ENCODE measurements around the gene RAB36. TPM values are rescaled to one million over a fixed set of nuclear protein-coding genes. Genes with fewer than 3 reads are reported as not detected.

The RAB36 gene
- total RNA-seq, 2 donors from 2014 or later: 2.6 to 3.3 TPM

DNA sequence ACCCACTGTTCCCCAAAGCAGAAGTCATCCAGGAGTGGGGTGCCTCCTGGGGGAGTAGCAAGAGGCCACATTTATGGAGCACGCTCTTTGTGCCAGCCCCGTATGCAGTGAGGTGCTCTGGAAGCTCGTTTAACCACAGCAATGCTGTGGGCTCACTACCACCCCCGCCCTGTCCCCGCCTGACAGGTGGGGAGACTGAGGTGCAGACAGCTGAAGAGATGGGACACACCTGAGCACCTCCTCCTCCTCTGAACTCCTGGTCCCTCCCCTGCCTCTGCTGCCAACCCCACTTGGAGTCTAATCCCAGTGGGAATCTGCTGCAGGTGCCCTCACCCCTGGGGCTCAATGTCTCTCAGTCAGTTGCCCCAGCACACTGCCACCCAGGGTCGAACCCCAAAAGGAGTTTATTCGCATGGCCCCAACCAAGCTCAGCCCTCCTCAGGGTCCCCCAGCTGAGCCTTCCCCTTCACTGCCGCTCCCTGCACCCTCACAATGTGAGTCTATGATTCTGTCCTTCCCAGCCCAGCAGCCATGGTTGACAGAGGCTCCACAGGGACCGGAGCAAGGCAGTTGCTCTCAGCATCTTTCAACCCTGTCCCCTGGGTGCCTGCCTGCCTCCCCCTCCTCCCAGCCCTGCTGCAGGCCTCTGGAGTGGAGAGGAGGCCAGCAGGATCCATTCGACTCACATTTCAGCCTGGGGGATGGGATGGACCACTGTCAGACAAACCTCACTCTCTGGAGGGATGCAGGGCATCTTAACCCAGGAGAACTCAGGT, 21.8 kb downstream of the RAB36 start:
- Mint-ChIP-seq H3K27ac (no peak overlapping the region), H3K27me3 (ENCODE audit: insufficient read depth) (no peaks in the 10 kb centered on the region), H3K9me3 (no peaks in the 10 kb centered on the region), H3K4me3 (no peak overlapping the region), H3K4me1 (no peaks in the 10 kb centered on the region), H3K36me3 (ENCODE audit: low read depth) (no peaks in the 10 kb centered on the region)
- no peak for DNase-seq
- 84 to 88% methylated on average over 8 to 10 of the region's 10 CpGs for WGBS, 2 experiments (ENCODE audit: insufficient coverage in 1 of 2, insufficient read length in 1 of 2)
- Histone ChIP-seq H3K9me3 (ENCODE audit: control insufficient read depth, low read length) (no peaks in the 10 kb centered on the region), H3K4me3 (ENCODE audit: low read length) (no peak overlapping the region), H3K9ac (ENCODE audit: extremely low read depth, low read length, poor library complexity, severe bottlenecking) (no peak overlapping the region), H3K27ac (ENCODE audit: low read depth, low read length) (peak overlapping the region; percentile 10), H3K27me3 (ENCODE audit: control insufficient read depth, insufficient read depth, low read length, poor library complexity, severe bottlenecking) (no peaks in the 10 kb centered on the region), H3K4me1 (ENCODE audit: control insufficient read depth, insufficient read depth, low read length) (no peaks in the 10 kb centered on the region), H3K36me3 (ENCODE audit: control insufficient read depth, insufficient read depth, low read length) (no peaks in the 10 kb centered on the region)
- no peak for TF ChIP-seq CTCF (conservative IDR thresholded peaks at IDR 0.05)

DNA sequence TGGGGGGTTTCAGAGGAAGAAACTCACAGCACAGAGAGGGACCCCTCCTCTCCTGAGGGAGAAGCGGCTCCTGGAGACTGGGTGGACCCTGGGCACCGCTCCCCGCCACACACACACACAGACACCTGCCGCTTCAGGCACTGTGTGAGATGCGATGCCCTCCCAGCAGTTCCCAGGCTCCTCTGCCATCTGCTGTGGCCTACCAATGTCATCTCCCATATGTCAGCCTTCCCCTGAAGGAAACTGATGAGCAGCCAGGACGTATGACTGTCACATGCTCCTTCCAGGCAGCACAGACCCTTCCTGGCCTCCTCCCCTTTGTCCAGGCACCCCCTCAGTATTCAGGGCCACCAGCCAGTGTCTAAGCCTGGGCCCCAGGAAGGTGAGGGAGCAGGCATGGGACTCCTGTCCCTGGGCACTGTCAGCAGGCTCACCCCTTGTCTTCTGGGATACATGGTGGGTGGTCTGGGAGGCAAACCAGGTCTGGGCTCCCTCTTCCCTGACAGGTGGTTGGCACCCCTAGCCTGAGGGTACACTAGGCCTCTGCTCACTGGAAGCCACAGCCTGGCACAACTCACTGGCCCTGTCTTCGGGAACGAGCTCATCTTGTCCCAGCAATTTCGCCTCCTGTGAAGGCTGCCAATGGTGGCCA, 23.2 kb downstream of the RAB36 start:
- 92 to 93% methylated on average over 4 to 9 of the region's 9 CpGs for WGBS, 2 experiments (ENCODE audit: insufficient coverage in 1 of 2, insufficient read length in 1 of 2)
- H3K4me1 Mint-ChIP-seq: no peaks in the 10 kb centered on the region
- Histone ChIP-seq H3K9ac (ENCODE audit: extremely low read depth, low read length, poor library complexity, severe bottlenecking) (no peak overlapping the region), H3K4me3 (ENCODE audit: low read length) (no peak overlapping the region), H3K36me3 (ENCODE audit: control insufficient read depth, insufficient read depth, low read length) (no peaks in the 10 kb centered on the region), H3K4me1 (ENCODE audit: control insufficient read depth, insufficient read depth, low read length) (no peaks in the 10 kb centered on the region), H3K27me3 (ENCODE audit: control insufficient read depth, insufficient read depth, low read length, poor library complexity, severe bottlenecking) (no peaks in the 10 kb centered on the region), H3K9me3 (ENCODE audit: control insufficient read depth, low read length) (no peaks in the 10 kb centered on the region), H3K27ac (ENCODE audit: low read depth, low read length) (peak overlapping the region; percentile 53)
- peaks cover under 1% of the 10 kb centered on the region for H3K9me3 Mint-ChIP-seq
- no peak for TF ChIP-seq CTCF (conservative IDR thresholded peaks at IDR 0.05)
- no peaks in the 10 kb centered on the region for H3K27me3 Mint-ChIP-seq (ENCODE audit: insufficient read depth)
- no peaks in the 10 kb centered on the region for H3K36me3 Mint-ChIP-seq (ENCODE audit: low read depth)
- no peak overlapping the region for H3K4me3 Mint-ChIP-seq
- H3K27ac Mint-ChIP-seq: no peak overlapping the region
- DNase-seq: no peak

GRCh38 chr22:23169043-23169406, 23.7 kb downstream of the RAB36 start:
- DNase-seq: no peak
- H3K36me3 ChIP-seq (ENCODE audit: control insufficient read depth, insufficient read depth, low read length): no peaks in the 10 kb centered on the region
- no peaks in the 10 kb centered on the region for H3K27me3 ChIP-seq (ENCODE audit: control insufficient read depth, insufficient read depth, low read length, poor library complexity, severe bottlenecking)
- no peaks in the 10 kb centered on the region for H3K27me3 Mint-ChIP-seq (ENCODE audit: insufficient read depth)
- no peak for TF ChIP-seq CTCF (conservative IDR thresholded peaks at IDR 0.05)
- no peaks in the 10 kb centered on the region for H3K4me1 ChIP-seq (ENCODE audit: control insufficient read depth, insufficient read depth, low read length)
- no peak overlapping the region for H3K4me3 Mint-ChIP-seq
- H3K4me1 Mint-ChIP-seq: no peaks in the 10 kb centered on the region
- H3K9me3 ChIP-seq (ENCODE audit: control insufficient read depth, low read length): no peaks in the 10 kb centered on the region
- H3K9ac ChIP-seq (ENCODE audit: extremely low read depth, low read length, poor library complexity, severe bottlenecking): no peak overlapping the region
- peaks cover under 1% of the 10 kb centered on the region for H3K36me3 Mint-ChIP-seq (ENCODE audit: low read depth)
- no peak overlapping the region for H3K4me3 ChIP-seq (ENCODE audit: low read length)
- H3K9me3 Mint-ChIP-seq: peaks cover 5% of the 10 kb centered on the region
- 91 to 100% methylated on average over 3 to 4 of the region's 4 CpGs for WGBS, 2 experiments (ENCODE audit: insufficient coverage in 1 of 2, insufficient read length in 1 of 2)
- no peak overlapping the region for H3K27ac Mint-ChIP-seq
- H3K27ac ChIP-seq (ENCODE audit: low read depth, low read length): peak overlapping the region; percentile 53
